Stimulated activated CD4-positive, alpha-beta T cell treated with anti-CD3 and anti-CD28 coated beads, Interleukin-4, amount 100 ng/mL, for 24 hours (primary cell): Measurements from ENCODE around the gene SFTPB.
"Not testable (repeated sequence)": the region's sequence is repeated elsewhere in the genome, so short reads cannot be mapped to it uniquely, and the experiment has no call there.

Source experiments
- DNase-seq: peaks from one replicate; pipeline ENCODE4 v3.0.0-alpha.2; 2020

Gene SFTPB

DNA sequence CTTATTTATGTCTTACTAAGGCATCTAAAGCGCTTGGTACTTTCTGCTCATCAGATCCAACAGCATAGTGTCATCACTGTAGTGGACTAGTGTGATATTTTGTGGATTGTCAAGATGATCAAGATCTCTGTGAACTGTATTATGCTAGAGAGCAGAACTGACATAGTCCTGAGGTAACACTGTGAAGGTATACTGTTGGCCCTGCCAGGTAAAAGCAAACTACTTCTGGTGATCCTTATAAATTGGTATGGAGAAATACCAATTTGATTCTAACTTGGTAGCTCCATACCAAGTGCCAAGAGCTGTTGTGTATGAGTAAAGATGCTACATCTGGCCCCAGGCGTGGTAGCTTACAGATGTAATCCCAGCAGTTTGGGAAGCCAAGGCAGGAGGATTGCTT is 15.9 kb downstream of the SFTPB start:
- DNase-seq = no peak

DNA sequence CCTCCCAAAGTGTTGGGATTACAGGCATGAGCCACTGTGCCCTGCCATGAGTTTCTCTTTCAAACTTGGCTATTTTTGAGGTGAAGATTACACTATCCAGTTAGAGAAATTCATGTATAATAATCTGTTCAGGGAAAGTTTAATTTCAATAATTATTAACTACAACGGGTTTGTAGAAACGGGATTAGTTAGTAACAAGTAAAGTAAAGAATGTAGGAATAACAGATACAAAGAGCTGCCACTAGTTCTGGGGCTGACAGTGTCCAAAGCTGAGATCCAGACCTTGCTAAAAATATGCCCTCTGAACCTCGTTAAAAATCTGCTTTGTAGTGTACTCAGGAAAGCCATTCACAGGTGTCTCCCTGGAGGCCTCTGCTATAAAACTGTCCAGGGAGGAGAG is 16.9 kb downstream of the SFTPB start:
- DNase-seq = no peak

DNA sequence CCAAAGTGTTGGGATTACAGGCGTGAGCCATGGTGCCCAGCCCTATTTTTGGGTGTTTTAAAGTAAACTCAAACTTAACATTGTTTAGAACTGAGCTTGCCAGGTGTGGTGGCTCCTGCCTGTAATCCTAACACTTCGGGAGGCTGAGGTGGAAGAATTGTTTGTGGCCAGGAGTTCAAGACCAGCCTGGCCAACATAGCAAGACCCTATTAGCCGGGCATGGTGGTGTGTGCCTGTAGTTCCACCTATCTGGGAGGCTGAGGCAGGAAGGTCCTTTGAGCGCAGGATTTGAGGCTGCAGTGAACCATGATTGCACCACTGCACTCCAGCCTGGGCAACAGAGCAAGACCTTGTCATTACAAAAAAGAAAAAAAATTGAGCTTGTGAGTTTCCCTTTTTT is 17.5 kb downstream of the SFTPB start:
- DNase-seq = no peak

DNA sequence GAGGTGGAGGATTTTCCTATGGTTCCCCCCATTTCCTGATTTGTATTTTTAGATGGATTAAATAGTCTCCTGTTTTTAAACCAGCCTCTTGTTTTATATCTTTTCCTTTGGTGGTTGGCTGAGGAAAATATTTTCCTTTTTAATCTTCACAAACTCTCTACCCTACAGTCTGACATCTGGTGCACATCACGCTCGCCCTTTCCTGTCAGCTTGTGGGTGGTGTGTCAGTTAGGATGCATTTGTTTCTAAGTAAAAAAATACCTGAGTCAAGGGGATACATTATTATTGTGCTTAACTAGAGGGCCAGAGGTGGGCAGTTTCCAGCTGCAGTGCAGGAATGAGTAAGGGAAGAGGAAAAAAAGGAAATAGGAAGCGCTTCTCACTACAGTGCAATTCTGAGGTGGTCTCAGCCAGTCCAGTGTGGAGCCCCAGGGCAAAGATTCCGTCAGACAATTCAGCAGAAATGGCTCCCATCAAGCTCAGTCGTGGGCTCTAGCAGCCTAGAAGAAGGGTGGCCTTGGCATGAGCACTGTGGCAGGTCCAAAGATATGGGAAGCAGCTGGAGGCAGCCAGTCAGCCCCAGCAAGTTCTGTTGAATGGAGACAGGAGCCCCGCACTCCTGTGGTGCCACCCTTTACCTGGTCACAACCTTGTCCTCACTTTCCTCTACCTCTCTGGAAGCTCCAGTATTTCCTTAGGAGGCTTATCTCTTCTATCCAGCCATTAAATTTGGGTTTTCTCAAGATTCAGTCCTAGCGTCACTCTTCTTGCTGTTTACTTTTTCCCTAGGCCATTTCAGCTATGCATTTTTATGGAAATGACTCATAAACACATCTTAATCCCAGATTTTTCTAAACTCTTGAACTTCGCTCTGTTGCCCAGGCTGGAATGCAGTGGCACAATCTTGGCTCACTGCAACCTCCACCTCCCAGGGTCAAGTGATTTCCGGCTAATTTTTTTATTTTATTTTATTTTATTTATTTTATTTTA is 18.5 kb downstream of the SFTPB start:
- no peak for DNase-seq

DNA sequence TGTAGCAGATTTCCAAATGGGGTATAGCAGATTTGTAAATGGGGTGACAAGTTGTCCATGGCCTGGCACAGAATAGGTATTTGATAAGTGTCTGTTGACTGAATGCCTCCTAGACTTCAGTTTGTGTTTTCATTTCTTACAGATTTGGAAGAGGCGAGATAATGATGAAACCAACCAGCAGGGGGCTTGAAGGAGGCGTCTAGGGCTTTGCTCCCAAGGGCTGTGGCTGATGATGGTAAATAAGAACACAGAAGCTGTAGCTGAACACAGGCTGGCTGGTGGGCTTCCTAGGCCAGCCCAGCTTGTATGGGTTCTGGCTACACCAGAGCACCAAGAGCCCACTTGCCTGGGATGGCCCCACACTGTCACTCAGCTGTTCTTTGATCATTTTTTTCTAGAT is 19.4 kb downstream of the SFTPB start:
- DNase-seq = no peak

DNA sequence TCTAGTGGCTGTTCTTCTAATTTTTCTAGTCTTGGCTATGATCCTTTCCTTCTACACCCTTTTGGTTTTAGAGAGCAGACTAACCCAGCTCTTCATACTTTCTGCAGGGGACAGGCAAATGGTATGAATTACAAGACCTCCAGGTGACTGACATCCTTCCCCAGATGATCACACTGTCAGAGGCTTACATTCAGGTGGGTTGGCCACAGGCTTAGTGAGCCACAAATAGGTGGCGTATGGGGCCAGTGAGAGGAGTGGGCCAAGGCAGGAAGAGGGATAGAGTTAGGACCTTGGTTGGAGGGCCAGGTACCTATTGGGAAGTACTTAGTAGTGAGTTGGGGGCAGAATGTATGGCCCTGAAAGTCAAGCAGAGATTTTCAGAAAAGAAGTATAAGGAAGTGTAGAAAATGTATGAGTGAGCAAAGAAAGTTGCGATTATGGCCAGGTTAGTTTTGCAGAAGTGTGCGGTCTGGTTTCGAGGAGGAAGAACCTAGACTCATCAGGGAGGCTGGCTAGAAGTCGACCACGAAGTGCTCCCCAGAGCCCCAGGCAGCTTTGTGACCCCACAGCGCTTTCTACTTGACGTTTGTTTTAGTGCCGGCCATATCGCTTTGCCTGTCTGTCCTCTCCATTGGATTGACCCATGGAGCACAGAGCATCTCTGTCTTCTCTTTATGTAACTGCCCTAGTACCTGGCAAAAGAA is 20.0 kb downstream of the SFTPB start:
- DNase-seq = no peak

DNA sequence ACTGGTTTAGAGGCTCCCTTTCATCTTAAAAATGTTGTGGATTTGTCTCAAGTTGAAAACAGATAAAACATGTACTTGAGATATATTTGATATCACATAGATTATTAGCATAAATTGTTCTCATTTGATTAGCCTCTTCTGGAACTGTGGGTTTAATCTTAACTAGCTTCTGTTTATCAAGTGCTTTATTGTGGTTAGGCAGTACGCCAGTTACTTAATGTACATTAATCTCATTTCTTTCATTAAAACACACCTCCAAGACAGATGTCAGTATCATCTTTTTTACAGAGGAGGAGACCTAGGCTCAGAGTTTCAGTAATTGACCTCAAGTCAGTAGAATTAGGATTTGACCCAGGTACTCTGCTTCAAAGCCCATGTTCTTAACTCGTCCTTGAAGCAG is 21.8 kb downstream of the SFTPB start:
- no peak for DNase-seq

DNA sequence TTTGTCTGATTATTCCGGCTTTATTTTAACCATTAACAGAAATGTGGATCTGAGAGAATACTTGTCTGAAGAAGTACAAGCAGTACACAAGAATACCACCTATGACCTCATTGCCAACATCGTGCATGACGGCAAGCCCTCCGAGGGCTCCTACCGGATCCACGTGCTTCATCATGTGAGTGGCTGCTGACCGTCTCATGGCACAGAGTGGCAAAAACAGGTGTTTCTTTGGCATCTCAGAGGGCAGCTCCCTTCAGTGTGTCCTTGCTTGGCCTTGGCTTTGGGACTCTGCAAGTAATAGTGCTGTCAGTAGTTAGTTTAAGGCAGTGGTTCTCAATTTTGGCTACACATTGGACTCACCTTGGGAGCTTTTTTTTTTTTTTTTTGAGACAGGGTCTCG is 23.1 kb downstream of the SFTPB start:
- DNase-seq = no peak

DNA sequence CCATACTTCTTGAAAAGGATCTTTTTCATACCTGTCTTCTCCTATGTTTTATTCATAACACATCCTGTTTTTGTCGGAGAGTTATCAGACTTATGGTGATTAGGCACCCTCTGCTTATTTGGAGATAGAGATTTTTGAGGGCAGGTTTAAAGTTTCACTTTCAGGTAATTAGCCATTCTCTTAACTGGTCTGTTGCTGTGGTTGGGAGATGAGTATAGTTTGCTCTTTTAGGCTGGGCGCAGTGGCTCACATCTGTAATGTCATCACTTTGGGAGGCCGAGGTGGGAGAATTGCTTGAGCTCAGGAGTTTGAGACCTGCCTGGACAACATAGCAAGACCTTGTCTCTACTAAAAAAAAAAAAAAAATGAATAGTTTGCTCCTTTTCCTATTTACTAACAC is 25.3 kb downstream of the SFTPB start:
- no peak for DNase-seq

DNA sequence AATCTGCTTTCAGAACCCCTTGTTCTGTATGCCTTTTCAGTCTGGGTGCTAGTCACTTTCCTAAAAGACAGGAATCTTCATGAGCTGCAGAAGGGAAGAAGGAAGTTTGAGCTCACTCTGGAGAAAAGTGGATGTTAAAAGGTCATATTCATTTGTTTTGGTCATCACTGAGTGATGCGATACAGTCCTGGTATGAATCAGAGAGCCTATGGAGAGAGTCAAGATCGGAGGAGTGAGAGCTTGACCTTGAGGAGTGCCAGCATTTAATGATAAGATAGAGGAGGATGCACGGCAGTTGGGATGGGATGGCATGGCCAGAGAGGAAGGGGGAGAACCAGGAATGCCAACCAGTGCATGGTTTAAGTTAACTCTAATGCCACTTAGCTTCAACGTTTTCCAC is 32.4 kb downstream of the SFTPB start:
- no peak for DNase-seq

DNA sequence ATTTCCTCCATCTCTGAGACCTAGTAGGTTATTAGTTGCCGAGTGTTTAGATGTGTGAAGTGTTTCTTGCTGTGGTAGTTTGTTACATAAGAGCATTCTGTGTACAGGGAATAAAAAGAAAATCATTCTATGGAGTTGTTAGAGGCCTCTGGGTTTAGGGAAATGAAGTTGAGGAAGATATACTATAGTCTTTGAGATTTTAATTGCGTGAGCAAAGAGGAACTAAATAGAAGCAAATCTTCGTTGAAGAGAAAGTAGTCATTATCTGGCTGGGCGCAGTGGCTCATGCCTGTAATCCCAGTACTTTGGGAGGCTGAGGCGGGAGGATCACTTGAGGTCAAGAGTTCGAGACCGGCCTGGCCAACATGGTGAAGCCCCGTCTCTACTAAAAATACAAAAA is 33.0 kb downstream of the SFTPB start:
- DNase-seq = no peak

DNA sequence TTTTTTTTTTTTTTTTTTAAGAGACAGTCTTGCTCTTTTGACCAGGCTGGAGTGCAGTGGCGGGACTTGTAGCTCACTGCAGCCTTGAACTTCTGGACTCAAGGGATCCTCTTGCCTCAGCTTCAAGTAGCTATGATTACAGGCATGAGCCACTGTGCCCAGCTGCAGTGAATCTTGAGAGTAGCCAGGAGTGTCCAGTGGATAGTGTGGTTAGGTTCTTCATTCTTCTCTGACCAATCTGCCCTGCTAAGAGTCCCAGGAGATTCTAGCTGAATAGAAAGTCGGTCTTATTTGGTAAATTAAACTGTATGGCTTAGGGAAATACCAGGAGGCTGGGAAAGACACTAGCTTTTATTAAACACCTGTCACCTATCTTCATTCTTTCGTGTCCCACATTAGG is 36.7 kb downstream of the SFTPB start:
- DNase-seq = no peak

DNA sequence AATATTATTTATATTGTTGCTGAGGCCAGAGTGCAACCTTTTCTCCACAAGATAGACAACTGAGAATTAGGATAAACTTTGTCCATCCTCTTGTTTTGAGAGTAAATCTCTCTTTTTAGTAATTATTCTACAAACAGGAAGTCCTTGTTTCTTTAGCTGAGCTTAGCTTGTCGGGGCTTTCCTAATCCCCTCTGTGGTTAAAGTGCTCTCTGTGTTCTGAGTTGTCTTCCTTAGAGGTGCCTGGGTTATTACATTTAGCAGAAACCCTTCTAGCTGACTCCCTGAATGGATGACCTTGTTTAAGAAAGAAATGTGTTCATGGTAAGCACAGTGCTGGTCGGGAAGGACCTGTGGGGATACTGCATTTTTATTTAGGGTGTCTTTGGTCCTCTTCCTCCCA is 39.3 kb downstream of the SFTPB start:
- DNase-seq = no peak

DNA sequence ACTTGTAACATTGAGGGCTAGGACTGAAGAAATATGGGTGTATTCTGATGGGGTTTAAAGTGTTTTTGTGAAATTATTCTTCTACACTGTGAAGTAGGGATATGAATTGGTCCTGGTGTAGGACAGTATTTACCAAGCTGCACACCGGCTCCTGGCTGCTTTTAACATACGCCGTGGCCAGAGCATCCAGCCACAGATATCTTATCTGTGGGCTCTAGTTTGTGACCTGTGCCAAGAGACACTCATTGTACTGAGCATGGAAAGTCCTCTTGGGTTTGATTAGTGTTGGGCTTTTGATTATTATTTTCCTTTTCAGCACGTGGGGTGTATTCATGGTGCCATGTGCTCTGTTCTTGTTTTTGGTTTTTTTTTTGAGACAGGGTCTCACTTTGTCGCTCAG is 44.0 kb downstream of the SFTPB start:
- DNase-seq = no peak

DNA sequence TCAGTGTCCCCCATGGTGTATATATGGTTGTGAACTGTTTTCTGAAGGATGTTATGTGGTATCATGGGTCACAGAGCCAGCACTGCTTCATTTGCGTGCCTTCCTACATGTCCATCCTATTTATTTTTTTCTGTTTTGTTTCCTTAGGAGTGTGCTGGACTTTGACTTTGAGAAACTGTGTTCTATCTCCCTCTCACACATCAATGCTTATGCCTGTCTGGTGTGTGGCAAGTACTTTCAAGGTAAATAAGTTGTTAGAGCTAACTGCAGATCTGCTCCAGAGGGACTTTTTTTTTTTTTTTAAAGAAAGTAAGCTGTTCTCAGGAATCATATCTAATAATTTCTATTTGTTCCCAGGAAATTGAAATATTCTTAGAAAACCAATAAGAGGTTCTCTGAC is 46.7 kb downstream of the SFTPB start:
- no peak for DNase-seq

DNA sequence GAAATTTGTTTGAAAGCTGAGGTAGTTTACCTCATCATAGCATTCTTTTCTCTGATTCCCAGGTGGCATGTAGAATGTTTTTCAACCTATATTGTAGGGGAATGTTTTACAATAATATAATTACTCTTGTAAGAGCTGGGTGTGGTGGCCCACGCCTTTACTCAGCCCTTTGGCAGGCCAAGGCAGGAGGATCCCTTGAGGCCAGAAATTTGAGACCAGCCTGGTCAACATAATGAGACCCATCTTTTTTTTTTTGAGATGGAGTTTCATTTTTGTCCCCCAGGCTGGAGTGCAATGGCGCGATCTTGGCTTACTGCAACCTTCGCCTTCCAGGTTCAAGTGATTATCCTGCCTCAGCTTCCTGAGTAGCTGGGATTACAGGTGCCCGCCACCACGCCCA is 48.4 kb downstream of the SFTPB start:
- no peak for DNase-seq

DNA sequence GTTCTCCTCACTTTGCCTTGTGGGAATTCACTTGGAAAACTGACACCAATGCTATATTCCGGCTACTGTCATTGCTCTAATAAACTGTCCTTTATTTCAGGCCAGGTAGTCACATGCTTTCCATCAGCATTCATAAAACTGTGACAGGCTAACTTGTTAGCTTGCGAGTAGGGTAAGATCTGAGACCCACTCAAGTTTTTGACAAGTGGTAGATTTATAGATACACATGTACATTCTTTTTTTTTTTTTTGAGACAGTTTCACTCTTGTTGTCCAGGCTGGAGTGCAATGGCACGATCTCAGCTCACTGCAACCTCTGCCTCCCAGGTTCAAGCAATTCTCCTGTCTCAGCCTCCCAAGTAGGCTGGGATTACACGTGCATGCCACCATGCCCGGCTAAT is 50.3 kb downstream of the SFTPB start:
- DNase-seq = not testable (repeated sequence)

DNA sequence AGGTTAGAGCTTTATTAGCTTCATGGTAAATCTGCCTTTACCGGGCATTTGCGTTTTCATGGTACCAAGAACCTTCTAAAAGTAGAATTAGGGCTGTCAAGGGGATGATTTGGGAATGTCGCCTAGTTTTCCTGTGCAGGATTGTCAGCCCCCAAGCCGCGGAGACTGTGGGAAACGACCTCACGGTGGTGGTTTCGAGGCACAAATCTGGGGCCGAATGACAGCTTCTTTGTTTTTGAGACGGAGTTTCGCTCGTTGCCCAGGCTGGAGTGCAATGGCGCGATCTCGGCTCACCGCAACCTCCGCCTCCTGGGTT is 52.6 kb downstream of the SFTPB start:
- no peak for DNase-seq

DNA sequence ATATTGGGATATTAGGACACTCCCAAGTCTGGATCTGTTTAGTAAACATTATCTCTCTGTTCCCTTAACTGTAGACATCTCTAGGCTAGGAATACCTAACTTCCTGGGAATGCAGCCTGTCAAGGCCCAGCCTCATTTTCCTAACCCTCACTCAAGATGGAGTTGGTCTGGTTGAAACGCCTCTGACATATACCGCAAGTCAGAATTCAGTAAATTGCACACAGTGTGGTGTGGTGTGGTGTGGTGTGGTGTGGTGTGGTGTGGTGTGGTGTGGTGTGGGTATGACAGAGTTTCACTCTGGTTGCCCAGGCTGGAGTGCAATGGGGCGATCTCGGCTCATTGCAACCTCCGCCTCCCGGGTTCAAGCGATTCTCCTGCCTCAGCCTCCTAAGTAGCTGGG is 53.2 kb downstream of the SFTPB start:
- DNase-seq = not testable (repeated sequence)

DNA sequence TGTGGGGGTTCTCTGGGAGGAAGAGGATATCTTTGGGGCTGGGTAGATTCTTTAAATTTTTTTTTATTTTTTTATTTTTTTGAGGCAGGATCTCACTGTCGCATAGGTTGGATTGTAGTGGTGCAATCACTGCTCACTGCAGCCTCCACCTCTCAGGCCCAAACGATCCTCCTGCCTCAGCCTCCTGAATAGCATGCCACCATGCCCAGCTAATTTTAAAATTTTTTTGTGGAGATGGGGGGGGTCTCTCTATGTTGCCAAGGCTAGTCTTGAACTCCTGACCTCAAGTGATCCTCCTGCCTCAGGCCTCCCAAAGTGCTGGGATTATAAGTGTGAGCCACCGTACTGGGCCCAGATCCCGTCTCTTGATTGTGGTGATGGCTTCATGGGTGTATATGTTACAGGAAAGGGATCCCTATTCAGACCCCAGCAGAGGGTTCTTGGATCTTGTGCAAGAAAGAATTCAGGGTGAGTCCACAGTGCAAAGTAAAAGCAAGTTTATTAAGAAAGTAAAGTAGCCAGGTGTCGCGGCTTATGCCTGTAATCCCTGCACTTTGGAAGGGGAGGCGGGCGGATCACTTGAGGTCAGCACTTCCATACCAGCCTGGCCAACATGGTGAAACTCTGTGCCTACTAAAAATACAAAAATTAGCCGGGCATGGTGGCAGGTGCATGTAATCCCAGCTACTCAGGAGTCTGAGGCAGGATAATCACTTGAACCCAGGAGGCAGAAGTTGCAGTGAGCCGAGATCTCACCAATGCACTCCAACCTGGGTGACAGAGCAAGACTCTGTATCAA is 54.1 kb downstream of the SFTPB start:
- DNase-seq = no peak

DNA sequence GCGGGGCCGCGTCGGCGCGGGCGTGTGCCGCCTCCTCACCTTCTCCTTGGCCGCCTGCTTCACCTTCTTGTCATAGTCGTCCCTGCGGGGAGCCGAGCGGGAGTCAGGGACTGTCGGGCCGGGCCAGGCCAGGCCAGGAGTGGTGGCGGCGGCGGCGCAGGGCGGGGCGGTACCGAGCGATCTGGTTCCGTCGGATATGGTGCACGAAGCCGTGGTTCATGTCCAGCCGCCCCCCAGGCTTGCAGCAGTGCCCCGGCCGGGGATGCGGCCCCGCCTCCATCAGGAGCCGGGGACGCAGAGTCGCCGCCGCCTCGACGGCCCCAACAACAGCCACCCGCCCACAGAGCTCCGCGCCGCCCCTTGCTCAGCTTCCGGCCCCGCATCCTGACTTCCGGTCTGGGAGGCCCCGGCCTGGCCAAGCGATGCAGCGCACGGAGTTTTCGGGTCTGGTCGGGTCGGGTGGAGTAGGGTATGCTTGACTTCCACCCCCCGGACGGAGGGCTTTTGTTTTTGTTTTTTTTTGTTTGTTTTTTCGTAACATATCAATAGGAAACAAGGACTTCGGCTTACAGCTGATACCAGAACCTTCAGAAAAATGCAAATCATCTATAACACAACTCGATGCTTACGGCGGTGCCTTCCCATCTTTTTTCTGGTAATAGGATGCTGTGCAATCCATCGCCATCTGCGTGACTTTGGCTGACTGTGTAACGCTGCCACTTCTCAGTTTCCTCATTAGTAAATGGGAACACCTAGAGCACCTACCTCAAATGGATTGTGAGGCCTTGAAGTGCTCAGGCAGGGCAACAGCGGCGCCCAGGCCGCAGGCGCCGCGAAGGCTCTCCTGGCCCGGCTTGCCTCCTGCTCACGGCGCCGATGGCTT is 56.1 kb downstream of the SFTPB start, which contains the start of gene C2orf68:
Gene C2orf68, minus strand, starts transcription at position 362 of the 883 bp plus-strand sequence. Its CDS starts 82 bp downstream, at position 280.
- DNase-seq = peak; percentile 89

DNA sequence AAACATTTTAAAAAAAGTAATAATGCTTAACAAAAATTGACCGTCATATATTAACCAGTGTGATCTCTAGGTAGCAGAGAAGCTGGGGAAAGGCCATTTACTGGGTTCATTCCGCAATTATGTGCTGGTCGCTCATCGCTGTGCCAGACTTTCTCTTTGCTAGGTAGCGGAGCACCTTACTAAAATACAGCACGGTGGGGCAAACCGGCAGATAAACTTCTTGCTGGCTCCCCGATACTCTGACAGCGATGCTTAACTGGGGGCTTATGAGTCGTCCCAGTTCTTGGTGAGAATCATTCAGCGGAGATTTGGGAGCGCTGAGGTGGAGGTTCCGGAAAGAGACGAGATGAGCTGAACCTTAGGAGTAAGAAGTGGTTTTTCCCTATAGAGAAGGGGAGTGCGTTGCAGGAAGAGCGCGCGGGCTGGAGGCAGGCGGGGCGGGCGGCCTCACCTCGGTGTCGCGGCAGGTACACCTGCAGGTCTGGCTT is 56.7 kb downstream of the SFTPB start:
- no peak for DNase-seq
